Calu3 (cell line): ENCODE data around the gene WDR64. TPM values are rescaled to one million over a fixed set of nuclear protein-coding genes. Genes with fewer than 3 reads are reported as not detected.

Experiments
- BruUV-seq: library from RNA; stranded (reverse); fragments of 400-500 nt; replicated peaks from 2 replicates; lab custom pipeline; 2021; lab: Mats Ljungman, UMichigan
- CTCF ChIA-PET: fragments of 300-600 bp; sonication (Branson Sonifier 250); formaldehyde crosslinking; loops from one replicate; lab custom pipeline; 2022; ENCODE audit warnings: antibody characterized with exemption; lab: Charles Lee
- DNase-seq: peaks from one replicate; pipeline ENCODE4 v3.0.0; 2022
- H3K27ac Mint-ChIP-seq: one replicate; pipeline ENCODE4 v1.8.0; 2022; ENCODE audit warnings: mixed read lengths; ENCODE audit not compliant: unreplicated experiment
- H3K27me3 Mint-ChIP-seq: one replicate; pipeline ENCODE4 v1.8.0; 2022; ENCODE audit warnings: mixed read lengths; ENCODE audit not compliant: unreplicated experiment
- H3K36me3 Mint-ChIP-seq: one replicate; pipeline ENCODE4 v1.8.0; 2022; ENCODE audit warnings: mild to moderate bottlenecking, moderate library complexity, mixed read lengths; ENCODE audit not compliant: insufficient read depth, unreplicated experiment
- H3K4me1 Mint-ChIP-seq: one replicate; pipeline ENCODE4 v1.8.0; 2022; ENCODE audit warnings: mild to moderate bottlenecking, low read depth, mixed read lengths; ENCODE audit not compliant: unreplicated experiment
- H3K4me3 Mint-ChIP-seq: one replicate; pipeline ENCODE4 v1.8.0; 2022; ENCODE audit warnings: mild to moderate bottlenecking, low read depth, moderate library complexity, mixed read lengths; ENCODE audit not compliant: unreplicated experiment
- H3K9me3 Mint-ChIP-seq: one replicate; pipeline ENCODE4 v1.8.0; 2022; ENCODE audit warnings: low read depth, mixed read lengths; ENCODE audit not compliant: unreplicated experiment
- intact Hi-C: fragments of 100-400 bp; cut with micrococcal nuclease; formaldehyde crosslinking; loops from one replicate; pipeline ENCODE4 v1.10.0; 2022; ENCODE audit not compliant: unreplicated experiment
- total RNA-seq: library from RNA; stranded (reverse); gene quantifications from 2 replicates; pipeline ENCODE4 v1.2.3, GENCODE V29; 2022
- TF ChIP-seq, protein P1 (sequence below): fragments of 200-600 bp; IDR thresholded peaks from one replicate; pipeline ENCODE4 v1.8.0; 2022; ENCODE audit warnings: antibody characterized with exemption; ENCODE audit not compliant: unreplicated experiment

WDR64 gene
- total RNA-seq, 1 experiment from 2014 or later: not detected

DNA sequence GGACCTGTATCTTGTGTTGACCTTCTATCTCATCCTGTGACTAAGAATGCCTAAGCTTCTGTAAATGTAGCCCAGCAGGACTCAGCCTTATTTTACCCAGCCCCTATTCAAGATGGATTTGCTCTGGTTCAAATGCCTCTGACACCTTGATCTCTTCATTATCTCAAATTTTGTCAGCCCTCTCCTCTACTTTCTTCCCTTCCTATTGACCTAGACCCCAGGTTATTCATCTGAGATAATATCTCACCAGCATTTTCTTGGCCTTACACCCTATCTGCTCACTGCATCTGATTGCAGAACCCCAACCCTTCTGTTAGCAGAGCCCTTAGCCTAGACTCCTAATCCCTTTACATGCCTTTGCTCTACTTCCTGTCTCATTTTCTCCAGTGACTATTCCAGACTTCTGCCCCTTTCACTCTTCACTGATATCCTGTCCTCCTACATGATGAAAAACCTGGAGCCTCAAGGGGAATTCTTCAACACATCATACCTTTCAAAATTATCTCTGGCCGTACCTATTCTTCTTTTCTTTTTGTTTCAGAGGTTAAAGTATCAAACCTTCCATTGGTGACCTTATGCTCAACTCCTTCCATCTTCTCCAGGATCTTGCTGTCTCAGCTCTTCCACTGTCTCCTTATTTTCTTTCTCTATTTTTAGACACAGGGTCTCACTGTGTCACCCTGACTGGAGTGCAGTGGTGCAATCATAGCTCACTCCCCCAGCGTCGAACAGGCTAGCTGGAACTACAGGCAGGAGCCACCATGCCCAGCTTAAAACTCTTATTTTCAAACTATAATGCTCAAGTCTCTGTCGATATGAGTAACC is 44.9 kb downstream of the WDR64 start:
- no peaks in the 10 kb centered on the region for H3K9me3 Mint-ChIP-seq
- CTCF ChIA-PET: no interaction called here
- DNase-seq: no peak
- TF ChIP-seq, protein P1, sequence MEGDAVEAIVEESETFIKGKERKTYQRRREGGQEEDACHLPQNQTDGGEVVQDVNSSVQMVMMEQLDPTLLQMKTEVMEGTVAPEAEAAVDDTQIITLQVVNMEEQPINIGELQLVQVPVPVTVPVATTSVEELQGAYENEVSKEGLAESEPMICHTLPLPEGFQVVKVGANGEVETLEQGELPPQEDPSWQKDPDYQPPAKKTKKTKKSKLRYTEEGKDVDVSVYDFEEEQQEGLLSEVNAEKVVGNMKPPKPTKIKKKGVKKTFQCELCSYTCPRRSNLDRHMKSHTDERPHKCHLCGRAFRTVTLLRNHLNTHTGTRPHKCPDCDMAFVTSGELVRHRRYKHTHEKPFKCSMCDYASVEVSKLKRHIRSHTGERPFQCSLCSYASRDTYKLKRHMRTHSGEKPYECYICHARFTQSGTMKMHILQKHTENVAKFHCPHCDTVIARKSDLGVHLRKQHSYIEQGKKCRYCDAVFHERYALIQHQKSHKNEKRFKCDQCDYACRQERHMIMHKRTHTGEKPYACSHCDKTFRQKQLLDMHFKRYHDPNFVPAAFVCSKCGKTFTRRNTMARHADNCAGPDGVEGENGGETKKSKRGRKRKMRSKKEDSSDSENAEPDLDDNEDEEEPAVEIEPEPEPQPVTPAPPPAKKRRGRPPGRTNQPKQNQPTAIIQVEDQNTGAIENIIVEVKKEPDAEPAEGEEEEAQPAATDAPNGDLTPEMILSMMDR: no peak
- no peaks in the 10 kb centered on the region for H3K27me3 Mint-ChIP-seq
- intact Hi-C loops: no loop called here
- no peak overlapping the region for H3K27ac Mint-ChIP-seq
- no peak overlapping the region for H3K4me3 Mint-ChIP-seq
- H3K36me3 Mint-ChIP-seq: no peaks in the 10 kb centered on the region
- no peaks in the 10 kb centered on the region for H3K4me1 Mint-ChIP-seq
- BruUV-seq: no TSS peak

GRCh38 chr1:241697640-241698018 is 45.5 kb downstream of the WDR64 start:
- TF ChIP-seq, protein P1: no peak
- no peaks in the 10 kb centered on the region for H3K27me3 Mint-ChIP-seq
- no peak overlapping the region for H3K27ac Mint-ChIP-seq
- no peaks in the 10 kb centered on the region for H3K36me3 Mint-ChIP-seq
- no peaks in the 10 kb centered on the region for H3K9me3 Mint-ChIP-seq
- no peaks in the 10 kb centered on the region for H3K4me1 Mint-ChIP-seq
- H3K4me3 Mint-ChIP-seq: no peak overlapping the region
- BruUV-seq: no TSS peak
- no peak for DNase-seq
- intact Hi-C loops: no loop called here
- CTCF ChIA-PET: no interaction called here

DNA sequence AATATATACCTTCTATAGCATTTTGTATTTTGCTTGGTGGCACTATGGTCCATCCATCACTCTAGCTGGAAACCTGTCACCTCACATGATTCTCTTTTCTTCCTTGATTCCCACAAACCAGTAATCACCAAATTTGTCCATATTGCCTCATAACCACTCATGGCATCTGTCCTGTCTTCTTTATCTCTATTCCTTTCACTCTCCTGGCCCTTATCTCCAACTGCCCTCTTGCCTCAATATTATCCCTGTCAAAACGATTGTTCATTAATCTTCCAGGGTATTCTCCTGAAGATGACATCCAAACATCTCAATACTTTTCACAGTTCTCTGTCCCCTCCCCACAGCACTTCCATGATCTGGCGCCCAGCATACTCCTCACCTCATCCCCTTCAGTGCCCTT is 46.1 kb downstream of the WDR64 start:
- Mint-ChIP-seq H3K27ac (no peak overlapping the region), H3K4me1 (no peaks in the 10 kb centered on the region), H3K36me3 (no peaks in the 10 kb centered on the region), H3K4me3 (no peak overlapping the region), H3K27me3 (no peaks in the 10 kb centered on the region), H3K9me3 (no peaks in the 10 kb centered on the region)
- TF ChIP-seq, protein P1: no peak
- CTCF ChIA-PET: no interaction called here
- DNase-seq: no peak
- BruUV-seq: no TSS peak
- intact Hi-C loops: no loop called here

DNA sequence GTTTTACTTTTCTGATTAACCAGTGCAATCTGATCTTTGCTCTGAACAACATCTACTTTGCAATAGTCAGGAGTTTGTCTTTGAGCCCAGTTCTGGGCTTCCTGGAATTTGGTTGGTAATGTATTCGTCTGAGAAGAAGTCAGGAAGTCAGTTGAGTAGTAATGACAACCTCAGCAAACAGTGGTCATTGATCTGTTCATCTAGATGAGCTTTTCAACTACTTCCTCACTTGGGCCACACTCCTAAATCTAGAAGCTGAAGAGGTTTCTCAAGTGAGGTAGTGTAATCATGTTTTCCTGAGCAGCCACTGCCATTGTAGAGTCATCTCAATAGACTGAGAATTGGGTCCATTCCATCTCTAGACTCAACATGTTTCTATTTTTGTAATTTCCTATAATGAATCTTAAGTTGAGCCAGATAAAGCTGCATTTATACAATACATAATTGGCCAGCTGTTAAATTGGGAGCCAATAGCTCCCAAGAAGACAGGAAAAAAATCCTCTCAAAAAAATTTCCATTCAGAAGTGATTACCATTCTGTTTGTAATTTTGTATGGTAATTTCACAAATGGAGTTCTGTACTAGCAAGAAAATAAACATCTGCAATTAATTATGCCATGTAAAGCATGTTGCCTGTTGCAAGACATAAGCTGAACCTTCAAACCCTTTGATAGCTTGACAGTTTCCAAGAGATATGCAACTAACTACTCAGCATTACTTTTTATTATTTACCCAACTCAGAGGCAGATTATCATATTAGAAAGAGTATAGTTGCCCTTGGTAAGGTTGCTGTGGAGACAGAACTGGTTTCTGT is 49.6 kb downstream of the WDR64 start:
- TF ChIP-seq, protein P1: no peak
- Mint-ChIP-seq H3K4me3 (no peak overlapping the region), H3K4me1 (peaks cover 3% of the 10 kb centered on the region), H3K9me3 (no peaks in the 10 kb centered on the region), H3K36me3 (peaks cover under 1% of the 10 kb centered on the region), H3K27me3 (no peaks in the 10 kb centered on the region), H3K27ac (no peak overlapping the region)
- intact Hi-C loops: loop anchor here (2.0 to 10.0 kb wide), 2 partner anchors 31 to 133 kb away; no protein-coding TSS in a partner anchor
- BruUV-seq: no TSS peak
- no peak for DNase-seq
- CTCF ChIA-PET: interaction anchor here (1.4 kb wide), 1 partner anchor 13 kb away, joined by 4 read pairs; no protein-coding TSS in a partner anchor
